Hippocampal formation (tissue), 2 donors: ENCODE results near the gene MAFG.
A peak's percentile ranks its signal among the peaks of the same experiment; 100 is the strongest.

Experiments
- DNase-seq, 2 donors: peaks; one replicate each; lab custom pipeline; 2025; lab: John Stamatoyannopoulos, UW

Gene MAFG

DNA sequence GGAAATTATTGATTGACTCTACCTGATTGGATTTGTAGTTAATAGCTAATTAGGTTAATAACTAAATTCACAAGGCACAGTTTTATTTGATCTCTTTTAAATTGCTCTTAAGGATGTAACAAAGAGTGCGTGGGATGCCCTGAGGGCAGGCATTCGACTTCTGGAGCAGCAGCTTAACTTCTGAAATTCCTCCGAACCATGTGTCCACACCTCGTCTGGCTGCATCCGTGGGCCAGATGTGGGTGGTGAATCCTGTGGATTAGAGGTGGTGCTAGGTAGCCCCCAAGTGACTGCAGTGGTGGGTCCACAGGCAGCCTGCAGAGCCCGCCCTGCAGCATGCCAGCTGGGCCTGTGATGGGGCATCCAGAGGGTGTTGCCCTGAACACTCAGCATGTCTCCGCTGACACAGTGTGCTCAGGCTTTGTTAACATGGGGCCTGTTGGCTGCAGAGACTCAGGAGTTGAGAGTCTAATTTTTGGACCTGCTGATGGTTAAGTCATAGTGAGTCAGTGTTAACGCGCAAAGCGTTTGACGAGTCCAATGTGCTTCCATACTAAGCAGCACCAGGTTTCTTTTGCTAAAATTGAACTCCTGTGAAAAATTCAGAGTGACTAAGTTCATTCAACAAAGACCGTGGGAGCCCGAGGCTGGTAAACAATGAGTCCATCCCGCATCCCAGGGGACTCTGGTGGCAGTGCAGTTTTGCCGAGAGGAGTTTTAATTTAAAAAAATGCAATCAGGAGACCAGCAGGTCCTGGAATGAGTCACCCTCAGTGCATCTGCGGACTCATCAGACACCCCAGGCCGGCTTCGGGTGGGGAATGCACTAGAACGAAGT lies 29.3 kb downstream of the MAFG start:
- DNase-seq, result no peak

DNA sequence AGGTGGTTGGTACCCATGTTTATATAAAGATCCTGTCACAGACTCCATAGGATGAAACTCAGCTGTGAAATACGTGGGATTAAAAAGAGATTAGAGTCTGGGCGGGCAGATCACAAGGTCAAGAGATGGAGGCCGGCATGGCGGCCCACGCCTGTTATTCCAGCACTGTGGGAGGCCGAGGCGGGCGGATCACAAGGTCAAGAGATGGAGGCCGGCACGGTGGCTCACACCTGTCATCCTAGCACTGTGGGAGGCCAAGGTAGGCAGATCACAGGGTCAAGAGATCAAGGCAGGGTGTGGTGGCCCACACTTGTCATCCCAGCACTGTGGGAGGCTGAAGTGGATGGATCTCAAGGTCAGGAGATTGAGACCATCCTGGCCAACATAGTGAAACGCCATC lies 32.1 kb downstream of the MAFG start:
- DNase-seq, result no peak

DNA sequence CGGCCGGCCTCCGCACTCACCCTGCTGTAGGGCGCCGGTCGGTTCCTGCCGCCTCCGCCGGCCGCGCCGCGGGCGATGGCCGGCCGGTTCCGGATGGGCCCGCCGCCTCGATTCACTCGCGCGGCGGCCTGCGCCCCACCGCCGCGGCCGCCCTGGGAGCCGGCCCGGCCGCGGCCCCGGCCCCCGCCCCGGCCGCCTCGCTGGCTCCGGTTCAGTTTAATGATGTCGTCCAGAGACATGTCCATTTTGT lies 36.3 kb downstream of the MAFG start:
- no peak for DNase-seq

DNA sequence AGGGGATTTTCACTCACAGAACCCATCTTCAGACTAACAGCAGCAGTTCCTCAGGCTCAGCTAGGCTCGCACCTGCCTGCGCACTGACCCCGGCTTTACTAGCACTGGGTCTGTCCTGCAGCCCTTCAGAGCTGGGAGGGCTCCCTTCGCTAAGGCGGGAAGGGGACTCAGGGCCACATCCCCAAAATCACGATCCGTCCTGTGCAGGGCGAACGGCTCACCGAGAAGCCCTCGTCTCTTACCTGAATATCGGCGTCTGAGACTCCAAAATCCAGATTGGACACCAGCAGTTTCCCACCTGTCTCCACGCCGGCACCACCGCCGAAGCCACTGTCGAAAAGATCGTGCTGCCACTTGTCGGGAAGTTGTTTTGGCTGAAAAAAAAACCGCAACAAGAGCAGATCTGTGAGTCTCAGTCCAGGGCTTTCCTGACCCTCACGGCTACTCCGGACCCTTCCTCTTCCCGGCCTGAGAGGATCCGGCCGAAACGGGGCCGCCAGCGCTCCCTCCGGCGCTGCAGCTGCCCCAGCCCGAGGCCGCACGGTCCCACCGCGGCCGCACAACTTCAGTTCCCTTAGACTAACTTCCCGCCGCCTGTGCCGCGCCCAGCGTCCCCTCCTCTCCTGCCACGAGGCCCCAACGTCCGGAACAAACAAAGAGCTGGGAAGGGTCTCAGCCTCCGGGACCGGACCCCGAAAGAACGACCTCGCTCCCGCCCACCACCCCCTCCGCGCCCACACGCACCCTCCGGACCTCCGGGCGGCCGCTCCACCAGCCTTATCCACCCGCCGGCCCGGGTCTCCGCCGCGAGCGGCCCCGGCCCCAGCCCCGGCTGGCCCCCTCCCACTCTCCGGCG lies 36.9 kb downstream of the MAFG start:
- DNase-seq, result no peak

DNA sequence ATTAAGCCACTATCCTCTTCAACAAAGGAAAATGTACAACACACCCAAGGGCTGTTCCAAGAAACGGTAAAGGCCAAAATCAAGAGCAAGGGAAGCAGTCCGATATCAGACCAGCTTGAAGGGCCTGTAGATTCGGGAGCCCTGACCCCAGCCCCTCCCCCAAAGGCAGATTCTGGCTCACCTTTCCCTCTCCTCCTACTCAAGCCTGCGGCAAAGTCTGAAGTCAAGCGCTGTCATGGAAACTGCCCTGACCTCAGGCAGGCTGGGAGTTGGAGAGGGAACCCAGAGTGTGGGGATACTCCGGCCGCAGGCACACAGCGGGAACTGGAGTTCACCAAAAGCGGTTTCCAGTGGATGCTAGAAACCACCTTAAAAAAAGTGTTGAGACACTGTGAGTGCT lies 37.9 kb downstream of the MAFG start:
- DNase-seq, result no peak

DNA sequence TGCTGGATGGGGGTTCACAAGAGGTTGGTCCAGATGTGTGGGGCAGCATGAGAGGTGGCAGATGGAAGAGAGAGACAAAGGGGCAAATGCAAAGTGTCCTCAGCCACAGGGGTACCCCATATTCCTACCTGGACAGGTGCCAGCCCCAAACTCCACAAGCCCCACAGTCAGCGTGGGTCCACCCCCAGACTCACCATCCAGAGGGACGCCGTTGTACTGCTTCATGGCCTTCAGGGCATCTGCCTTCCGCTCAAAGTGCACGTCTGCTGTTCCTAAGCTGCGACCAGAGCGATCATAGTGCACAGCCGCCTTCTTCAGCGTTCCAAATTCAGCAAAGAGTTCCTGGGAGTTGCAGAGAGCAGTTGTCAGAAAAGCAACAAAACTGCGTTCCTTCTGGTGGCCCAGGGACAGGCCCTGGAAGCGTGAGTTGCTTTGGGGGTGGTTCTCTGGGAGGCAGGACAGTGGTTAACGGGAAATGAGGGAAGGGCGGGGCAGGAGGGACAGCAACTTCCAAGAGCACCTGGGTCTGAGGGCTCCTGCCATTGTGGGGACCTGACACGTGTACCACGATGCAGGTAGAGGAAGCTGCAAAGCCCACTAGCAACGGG lies 38.4 kb downstream of the MAFG start:
- DNase-seq, result no peak

DNA sequence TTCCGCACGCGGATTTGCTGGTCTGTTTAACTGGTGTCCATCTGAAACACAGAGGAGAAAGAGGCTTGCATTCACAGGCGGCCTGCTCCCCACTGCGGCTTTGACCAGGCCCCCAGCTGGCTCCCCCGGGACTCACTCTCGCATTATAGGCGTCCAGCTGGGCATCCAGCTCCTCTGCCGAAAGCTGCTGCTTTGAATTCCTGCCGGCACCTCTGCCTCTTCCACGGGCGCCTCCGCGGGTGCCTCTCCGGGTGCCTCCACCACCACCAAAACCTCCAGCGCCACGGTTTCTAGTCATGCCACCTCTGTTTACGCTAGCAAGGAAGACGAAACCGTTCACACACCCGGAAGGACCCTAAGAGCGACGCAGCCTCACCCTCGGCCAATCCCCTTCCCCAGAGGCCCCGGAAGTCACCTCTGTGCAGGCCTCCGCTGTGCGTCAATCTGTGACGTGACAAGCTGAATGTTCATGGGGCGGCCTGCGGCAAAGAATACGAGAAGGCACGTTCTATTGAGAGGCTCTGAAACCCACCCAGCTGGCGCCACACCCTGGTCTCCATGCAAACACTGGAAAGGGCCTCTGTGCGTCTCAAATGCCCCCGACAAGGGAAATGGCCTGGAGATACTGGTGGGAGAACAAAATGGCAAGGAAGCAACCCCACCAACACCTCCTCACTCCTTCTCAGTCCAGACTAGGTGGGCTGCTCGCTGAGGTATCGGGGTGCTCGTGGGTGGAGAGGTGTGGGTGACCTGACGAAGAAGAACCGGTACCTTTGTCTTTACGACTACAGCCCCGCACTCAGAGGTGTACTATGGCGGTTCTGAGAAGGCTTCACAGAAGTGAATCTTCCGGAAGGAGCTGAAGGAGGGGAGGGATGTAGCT lies 39.2 kb downstream of the MAFG start:
- no peak for DNase-seq

DNA sequence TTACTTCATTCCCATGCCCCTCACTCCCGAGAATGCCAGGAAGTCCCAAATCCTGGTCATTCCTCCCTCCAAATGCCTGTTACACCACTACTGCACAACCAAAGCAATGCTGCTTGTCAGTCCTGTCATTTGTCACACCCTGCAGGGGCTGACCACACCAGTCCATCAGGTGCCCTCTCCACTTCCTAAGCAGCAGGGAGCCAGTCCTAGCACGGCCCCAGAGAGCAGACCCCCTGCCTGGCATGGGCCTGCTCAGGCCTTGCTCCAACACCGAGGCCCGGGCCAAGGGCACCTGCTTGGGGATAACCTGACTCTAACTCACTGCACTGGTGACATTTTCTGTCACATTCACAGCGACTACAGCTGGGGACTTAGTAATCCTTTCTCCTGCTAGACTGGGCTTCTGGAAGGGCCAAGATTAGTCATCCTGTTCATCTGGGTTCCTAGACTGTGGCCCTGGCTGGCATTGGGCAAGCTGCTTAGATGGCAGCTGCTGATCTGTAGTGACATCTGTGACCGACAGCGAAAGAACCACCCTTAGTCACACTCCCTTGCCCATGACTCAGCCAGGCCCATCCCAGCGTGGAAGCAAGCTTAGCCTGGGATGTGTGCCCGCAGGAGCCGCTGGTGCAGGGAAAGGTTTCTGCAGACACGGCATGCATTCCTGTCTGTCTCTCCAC lies 41.5 kb downstream of the MAFG start:
- no peak for DNase-seq

DNA sequence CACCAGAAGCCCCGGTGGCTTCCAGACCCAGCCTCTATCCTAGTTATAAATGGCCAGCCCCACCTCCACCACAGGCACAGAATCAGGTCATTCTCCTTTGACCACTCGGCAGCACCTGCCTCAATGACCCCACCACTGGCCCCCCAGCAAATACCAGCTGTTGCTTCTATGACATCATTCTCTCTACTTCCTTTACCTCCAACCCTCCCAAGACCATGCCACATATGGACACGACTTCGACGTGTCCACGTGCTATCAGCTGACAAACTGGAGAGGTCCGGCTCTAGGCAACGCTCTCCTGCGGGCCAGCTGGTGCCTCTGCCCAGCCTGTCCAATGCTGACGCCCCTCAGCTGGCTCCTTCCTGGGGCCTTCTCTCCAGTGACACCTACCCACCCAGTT lies 42.1 kb downstream of the MAFG start:
- DNase-seq, result no peak

DNA sequence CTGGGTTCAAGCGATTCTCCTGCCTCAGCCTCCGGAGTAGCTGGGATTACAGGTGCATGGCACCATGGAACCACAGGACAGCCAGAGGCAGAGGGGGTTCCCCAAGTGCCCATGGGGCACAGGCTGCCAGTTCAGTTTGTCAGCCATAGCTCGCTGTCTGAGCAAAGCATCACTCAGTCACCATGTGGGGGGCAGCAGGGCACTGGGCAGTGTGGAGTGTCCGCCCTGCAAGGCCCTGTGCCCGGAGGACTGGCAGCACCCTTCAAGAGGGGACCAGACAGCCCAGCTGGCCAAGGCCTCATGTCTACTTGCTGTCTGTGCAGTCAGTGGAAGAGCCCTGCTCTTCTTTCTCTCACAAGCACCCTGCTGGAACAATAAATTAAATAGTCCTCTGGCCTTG lies 42.6 kb downstream of the MAFG start:
- no peak for DNase-seq

DNA sequence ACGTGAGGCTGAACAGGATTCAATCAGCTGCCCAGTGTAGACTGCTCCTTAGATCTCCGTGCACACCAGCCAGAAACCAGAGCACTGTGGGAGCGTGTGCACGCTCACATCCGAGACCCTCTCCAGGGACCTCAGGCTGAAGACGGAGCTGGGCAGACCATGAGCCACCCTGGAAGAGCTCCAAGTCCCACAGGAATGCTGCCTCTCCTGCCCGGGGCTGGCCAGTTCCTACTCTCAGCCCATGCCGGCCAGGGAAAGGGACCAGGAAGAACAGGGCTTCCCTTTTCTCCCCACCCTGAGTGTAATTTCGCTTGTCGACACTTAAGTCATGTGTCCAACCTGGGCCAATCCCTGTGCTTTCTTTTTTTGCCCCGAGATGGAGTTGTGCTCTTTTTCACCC lies 43.0 kb downstream of the MAFG start:
- DNase-seq, result no peak

DNA sequence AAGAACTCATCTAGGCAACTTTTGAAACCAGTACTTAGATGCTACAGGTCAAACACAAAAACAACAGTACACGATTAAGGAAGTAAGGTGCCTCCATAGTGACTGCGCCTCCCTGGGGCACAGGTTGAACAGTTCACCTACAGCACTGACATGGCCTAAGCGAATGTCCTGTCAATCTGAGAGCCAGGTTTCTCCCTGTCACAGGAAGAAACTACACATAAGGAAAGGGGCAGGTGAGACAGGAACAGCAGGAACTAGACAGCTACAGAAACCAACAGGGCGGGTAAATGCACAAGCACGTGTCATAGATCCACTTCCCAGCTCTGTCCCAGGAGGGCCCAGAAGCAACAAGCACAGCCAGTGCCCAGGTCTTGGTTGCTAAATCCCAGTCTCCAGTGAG lies 48.4 kb downstream of the MAFG start:
- no peak for DNase-seq

DNA sequence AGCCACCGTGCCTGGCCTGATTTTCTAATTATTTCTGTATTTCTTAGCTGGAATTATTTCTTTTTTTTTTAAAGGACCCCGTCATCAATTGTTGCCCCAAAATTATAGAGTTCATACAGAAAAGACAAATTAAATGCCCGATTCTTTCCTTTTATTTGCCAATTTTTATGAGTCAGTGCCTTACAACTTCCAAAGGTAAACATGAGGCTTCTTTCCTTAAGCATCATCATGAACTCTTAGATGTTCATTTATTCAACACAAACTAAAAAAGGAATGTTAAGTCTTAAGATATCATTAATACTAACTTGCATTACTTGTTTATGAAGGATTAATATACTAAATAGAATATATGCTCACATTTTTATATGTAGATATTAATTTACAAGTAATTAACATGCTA lies 49.2 kb downstream of the MAFG start:
- no peak for DNase-seq

DNA sequence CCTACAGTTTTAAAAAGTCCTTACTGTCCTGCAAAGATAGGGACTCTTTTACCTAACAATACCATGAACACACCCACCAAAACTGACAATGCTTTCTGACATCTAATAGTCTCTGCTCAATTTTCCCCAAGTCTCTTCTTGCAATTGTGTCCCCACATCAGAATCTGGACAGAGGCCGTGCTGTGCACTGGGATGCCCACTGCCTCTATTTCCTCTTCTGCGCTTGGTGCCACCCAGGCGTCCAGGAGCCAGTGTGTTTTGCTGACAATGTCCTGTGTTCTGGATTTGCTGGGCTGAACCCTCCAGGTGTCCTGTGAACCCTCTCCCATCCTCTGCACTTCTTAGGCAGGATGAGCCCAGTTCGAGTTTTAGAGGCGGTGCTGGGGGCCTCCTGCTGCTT lies 50.0 kb downstream of the MAFG start:
- no peak for DNase-seq

DNA sequence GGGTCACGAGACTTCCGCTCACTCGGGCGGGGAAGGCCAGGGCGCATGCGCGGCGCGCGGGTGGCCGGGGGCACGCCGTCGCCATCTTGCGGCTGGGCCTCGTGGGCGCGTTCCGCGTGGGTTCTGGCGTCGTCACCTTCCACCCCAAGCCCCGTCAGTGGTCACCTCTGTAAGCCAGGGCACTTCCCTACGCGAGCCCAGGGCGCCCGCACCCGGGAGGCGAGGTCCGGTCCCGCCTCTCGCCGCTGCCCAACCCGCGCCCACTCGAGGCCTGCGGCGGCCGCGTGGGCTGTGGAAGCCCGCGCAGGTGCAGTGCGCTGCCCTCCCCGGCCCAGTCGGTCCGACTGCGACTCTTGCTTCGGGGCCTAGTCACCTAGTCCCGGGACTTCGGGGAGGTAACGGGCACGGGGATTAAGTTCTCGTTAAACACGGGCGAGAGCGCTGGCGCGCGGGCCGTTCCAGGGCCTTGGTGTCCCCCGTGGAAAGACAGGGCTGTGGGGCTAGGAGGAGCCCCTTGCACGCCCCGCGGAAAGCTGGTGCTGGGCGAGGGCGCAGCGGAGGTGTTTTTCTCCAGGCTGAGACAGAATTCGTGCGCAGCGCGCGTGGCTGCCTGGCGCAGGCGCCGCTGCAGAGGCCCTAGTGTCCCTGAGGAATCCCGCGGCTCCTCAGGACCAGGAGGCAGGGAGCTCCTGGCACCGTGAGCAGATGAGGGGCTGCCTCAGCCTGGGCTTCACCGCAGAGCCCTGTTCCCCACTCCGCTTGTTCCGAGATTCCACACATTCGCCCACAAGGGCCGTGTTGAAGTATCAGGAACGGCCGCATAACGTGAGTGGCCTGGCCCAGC lies 55.9 kb downstream of the MAFG start:
- DNase-seq, result peak; percentile 77 to 78

DNA sequence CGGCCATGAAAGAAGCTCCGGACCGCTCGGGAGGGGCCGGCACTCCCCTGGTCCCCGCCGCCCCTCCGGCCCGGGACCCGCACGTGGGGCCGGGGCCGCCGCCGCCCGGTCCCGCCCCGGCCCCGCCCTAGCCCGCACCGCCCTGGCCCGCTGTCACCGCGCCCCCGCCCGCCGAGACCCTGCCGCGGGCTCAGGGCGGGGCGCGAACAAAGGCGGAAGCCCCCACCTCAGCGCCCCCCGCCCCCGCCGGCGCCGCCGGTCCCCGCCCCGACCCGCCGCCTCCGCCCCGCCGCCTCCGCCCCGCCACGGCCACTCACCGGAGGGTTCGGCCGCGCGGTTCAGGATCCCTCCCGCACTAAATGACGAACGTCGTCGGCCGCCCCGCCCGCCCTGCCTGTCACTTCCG lies 56.6 kb downstream of the MAFG start, which contains the start of gene ARHGDIA:
Gene ARHGDIA, minus strand, starts transcription at position 357 of the 406 bp plus-strand sequence. CDS start 1,407 bp downstream, outside the sequence.
- DNase-seq, result no peak

DNA sequence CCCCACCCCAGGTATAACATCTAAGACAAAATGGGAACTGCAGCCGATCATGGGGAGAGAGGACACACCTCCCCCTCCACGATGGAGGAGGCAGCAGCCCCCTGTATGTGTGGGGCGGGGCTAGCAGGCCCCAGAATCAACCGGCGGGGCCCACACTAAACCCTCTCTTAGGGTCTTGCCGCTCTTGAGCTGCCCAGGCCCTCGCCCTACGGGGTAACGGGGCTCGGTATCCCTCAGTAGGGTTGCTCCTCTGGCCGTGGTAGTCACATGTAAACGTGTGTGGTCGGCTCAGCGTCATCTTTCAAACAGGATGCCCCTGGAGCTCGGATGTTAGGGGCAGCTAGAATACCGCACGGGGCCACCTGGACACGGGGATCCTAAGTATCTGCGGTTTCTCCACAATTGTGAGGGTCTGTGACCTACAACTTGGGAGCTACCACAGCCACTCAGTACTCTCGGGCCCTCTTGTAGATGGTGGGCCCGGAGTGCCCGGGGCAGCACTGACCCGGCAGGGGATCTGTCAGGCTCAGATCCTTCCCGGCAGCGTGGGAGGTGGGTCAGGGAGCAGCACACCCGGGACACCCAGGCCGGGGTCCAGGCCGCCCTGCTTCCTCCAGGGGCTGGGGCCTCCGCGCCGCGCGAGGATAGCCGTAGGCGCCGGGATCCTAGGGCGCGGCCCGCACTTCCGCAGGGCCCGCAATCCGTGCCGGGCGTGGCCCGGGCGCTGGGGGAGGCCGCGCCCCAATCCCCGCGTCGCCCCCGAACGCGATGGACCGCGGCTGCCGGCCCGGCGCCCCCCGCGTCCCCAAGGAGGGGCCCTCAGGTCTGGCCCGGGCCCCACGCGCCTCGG lies 57.2 kb downstream of the MAFG start:
- DNase-seq, result no peak

DNA sequence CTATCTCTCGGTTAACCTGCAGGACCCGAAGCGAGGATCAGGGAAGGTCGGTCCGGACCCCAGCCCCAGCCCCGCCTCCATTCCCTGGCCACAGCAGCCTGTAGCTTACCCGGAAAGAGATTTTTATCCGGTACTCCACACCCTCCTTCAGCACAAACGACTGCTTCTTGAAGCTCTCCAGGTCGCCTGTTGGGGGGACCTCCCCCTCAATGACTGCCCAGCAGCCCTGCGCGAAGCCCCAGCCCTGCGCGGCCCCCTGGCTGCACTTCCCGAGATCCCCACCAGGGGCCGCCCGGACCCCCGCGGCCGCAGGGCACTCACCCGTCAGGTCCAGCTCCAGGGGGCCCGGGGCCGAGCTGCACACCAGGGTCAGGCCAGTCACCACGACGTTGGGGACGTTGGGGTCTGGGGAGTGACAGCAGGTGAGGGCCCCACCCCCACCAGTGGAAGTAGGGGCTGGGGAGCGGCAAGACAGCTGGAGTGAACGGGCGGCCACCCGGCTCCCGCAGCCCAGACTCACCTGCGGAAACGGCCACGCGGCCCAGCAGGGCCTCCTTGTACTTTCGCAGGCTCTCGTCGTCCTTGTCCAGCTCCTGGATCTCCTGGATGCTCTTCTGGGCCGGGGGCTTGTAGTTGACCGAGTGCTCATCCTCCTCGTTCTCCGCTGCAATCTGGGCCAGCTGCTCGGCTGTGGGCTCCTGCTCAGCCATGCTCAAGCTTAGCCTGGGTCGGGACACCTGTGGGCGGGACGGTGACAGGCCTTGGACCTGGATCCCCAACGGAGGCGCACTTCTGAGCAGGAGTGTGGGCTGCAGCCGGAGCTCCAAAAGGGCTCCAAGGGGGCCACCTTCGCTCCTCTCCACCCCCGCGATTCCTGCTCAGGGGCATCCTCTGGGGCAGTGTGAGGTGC lies 58.1 kb downstream of the MAFG start:
- no peak for DNase-seq
